ENCODE measurements around the gene CD99L2. TPM values are rescaled to one million over a fixed set of nuclear protein-coding genes. Genes with fewer than 3 reads are reported as not detected.
A peak's percentile ranks its signal among the peaks of the same experiment; 100 is the strongest.

Gene CD99L2
- total and polyA plus RNA-seq, 2 of the 8 experiments (the other 6 are each of a cell fraction or from before 2014, with no cell fraction given): 8.0 to 8.5 TPM

- ChIA-PET POLR2A (ENCODE audit: partially characterized antibody) (no interaction called here), CTCF (ENCODE audit: partially characterized antibody) (no interaction called here)
- no peak overlapping the region for H2BK5ac ChIP-seq (ENCODE audit: low read depth, low read length)
- no peak overlapping the region for H2BK120ac ChIP-seq (replicated peaks; ENCODE audit: low read depth, low read length)
- H3K27ac ChIP-seq (ENCODE audit: low read depth, low read length): no peak overlapping the region
- peaks cover 0 to 4% (median 1%) of the 10 kb centered on the region in 4 experiments; a peak in 3 of 8 replicates for H3K36me3 ChIP-seq (ENCODE audit: control insufficient read depth in 2 of 4, insufficient read depth in 4 of 4, low read length in 3 of 4)
- H2BK12ac ChIP-seq (ENCODE audit: low read depth, low read length): no peak overlapping the region
- H3K4me1 ChIP-seq (replicated peaks in 1 of 4; ENCODE audit: control insufficient read depth in 3 of 4, insufficient read depth in 4 of 4, low read length in 3 of 4): no peaks in the 10 kb centered on the region
- H3K9ac ChIP-seq (replicated peaks in 1 of 4; ENCODE audit: extremely low read depth in 1 of 4, low read depth in 3 of 4, low read length in 3 of 4): no peak overlapping the region
- H3K27me3 ChIP-seq (replicated peaks in 1 of 4; ENCODE audit: control insufficient read depth in 3 of 4, extremely low read depth in 1 of 4, insufficient read depth in 3 of 4, low read length in 3 of 4): no peaks in the 10 kb centered on the region
- no peak overlapping the region for H3K4me3 ChIP-seq (ENCODE audit: extremely low read depth in 1 of 4, insufficient read depth in 2 of 4, low read depth in 3 of 4, low read length in 4 of 4)
- no peak overlapping the region for H4K5ac ChIP-seq (ENCODE audit: insufficient read length, low read depth, low read length)
- H4K20me1 ChIP-seq (replicated peaks in 1 of 2; ENCODE audit: control insufficient read depth in 1 of 2, insufficient read depth in 2 of 2, low read length in 2 of 2): peaks cover 0 to 1% of the 10 kb centered on the region in 2 experiments
- H2BK15ac ChIP-seq (ENCODE audit: low read length): no peak overlapping the region
- no peak overlapping the region for H2AFZ ChIP-seq (ENCODE audit: low read length)
- no peak overlapping the region for H3K4me2 ChIP-seq (ENCODE audit: insufficient read depth in 1 of 2, low read depth in 2 of 2, low read length in 2 of 2)
- no peak overlapping the region for H3K56ac ChIP-seq (replicated peaks; ENCODE audit: insufficient read length, low read depth, low read length)
- no peak overlapping the region for H4K8ac ChIP-seq (ENCODE audit: extremely low read depth, insufficient read depth, low read length)
- H4K91ac ChIP-seq (replicated peaks; ENCODE audit: insufficient read length, low read length): no peak overlapping the region
- FAIRE-seq (peak; percentile 19), DNase-seq (ENCODE audit: low read depth in 1 of 2, low spot score in 2 of 2) (no peak)
- WGBS, 2 experiments (ENCODE audit: extremely low coverage in 1 of 2, insufficient coverage in 1 of 2, insufficient read length in 1 of 2, insufficient replicate concordance in 2 of 2, low coverage in 1 of 2, low lambda C conversion rate in 2 of 2, missing lambda C conversion rate in 1 of 2): 83% methylated on average over 1 of the region's 1 CpG; no CpG with 5 or more reads in 1 of the 2 experiments
- H3K14ac ChIP-seq (ENCODE audit: insufficient read length): no peak overlapping the region
- no peak overlapping the region for H3K18ac ChIP-seq (ENCODE audit: extremely low read depth, low read length)
- TF ChIP-seq RNF2 (IDR thresholded peaks at IDR 0.05; ENCODE audit: borderline replicate concordance, low read depth, low read length, missing control alignments, poor library complexity, severe bottlenecking): no peak
- no peak for TF ChIP-seq YY1 (IDR thresholded peaks at IDR 0.05; ENCODE audit: low read depth, low read length)
- TF ChIP-seq GTF2F1 (IDR thresholded peaks at IDR 0.05; ENCODE audit: borderline replicate concordance, low read depth, low read length): no peak
- no peak for TF ChIP-seq SIX5 (IDR thresholded peaks at IDR 0.05; ENCODE audit: low read depth, low read length)
- no peak for TF ChIP-seq SUZ12 (IDR thresholded peaks at IDR 0.05; ENCODE audit: low read length)
- no peak for TF ChIP-seq RAD21 (IDR thresholded peaks at IDR 0.05 in 1 of 2, conservative IDR thresholded peaks at IDR 0.05 in 1 of 2; ENCODE audit: low read depth in 2 of 2, low read length in 2 of 2)
- no peak for TF ChIP-seq TBP (IDR thresholded peaks at IDR 0.05; ENCODE audit: low read depth, low read length)
- no peak overlapping the region for H3K4ac ChIP-seq (replicated peaks; ENCODE audit: insufficient read length, low read depth, low read length)
- no peaks in the 10 kb centered on the region for H3K23me2 ChIP-seq (ENCODE audit: low read depth, low read length)
- H2BK20ac ChIP-seq (ENCODE audit: low read length): no peak overlapping the region
- H3K23ac ChIP-seq (ENCODE audit: insufficient read length): no peak overlapping the region
- H3K79me1 ChIP-seq (ENCODE audit: low read depth, low read length): no peaks in the 10 kb centered on the region
- H3K9me3 ChIP-seq (ENCODE audit: insufficient read depth in 2 of 2, low read depth in 1 of 2, low read length in 1 of 2): no peaks in the 10 kb centered on the region
- H2AK5ac ChIP-seq (ENCODE audit: low read depth, low read length): no peak overlapping the region
- no peaks in the 10 kb centered on the region for H3K79me2 ChIP-seq (ENCODE audit: control insufficient read depth in 1 of 2, insufficient read depth in 2 of 2, low read length in 2 of 2)
Measured at GRCh38 chrX:150831863-150832262, 66.6 kb downstream of the CD99L2 start.
